K562 (cell line): ENCODE measurements around the gene DNAJC6. TPM values are rescaled to one million over a fixed set of nuclear protein-coding genes. Genes with fewer than 3 reads are reported as not detected.
A peak's percentile ranks its signal among the peaks of the same experiment; 100 is the strongest.

ENCODE experiments used
- ARID1B ChIP-seq: fragments of 450-650 bp; IDR thresholded peaks from 2 replicates; pipeline ENCODE4 v1.6.1; 2016; ENCODE audit warnings: antibody characterized with exemption, mild to moderate bottlenecking, inconsistent platforms
- CEBPG ChIP-seq, 3 experiments: fragments of 200-800 bp in 1 of 3; sonication (Bioruptor generic) in 1 of 3; sonication (generic) in 1 of 3; formaldehyde crosslinking in 1 of 3; IDR thresholded peaks in 2 of 3; conservative IDR thresholded peaks in 1 of 3; 2 replicates each; pipeline versions ENCODE4 v1.6.1 to v1.8.0; 2016 to 2022; ENCODE audit warnings: missing compliant biosample characterization in 2 of 3, missing genetic modification characterization in 2 of 3, mild to moderate bottlenecking in 1 of 3, missing genetic modification reagents in 1 of 3
- CHAMP1 ChIP-seq: fragments of 450-650 bp; IDR thresholded peaks from 2 replicates; pipeline ENCODE4 v1.6.1; 2016; ENCODE audit warnings: mild to moderate bottlenecking
- EP300 ChIP-seq: IDR thresholded peaks from 2 replicates; pipeline ENCODE4 v1.6.1; 2012; ENCODE audit warnings: low read length, improper control_type of control experiment
- EP400 ChIP-seq: fragments of 450-650 bp; IDR thresholded peaks from 2 replicates; pipeline ENCODE4 v1.6.1; 2017; ENCODE audit warnings: antibody characterized with exemption, mild to moderate bottlenecking, moderate library complexity
- HDAC3 ChIP-seq: fragments of 450-650 bp; IDR thresholded peaks from 2 replicates; pipeline ENCODE4 v1.6.1; 2018; ENCODE audit warnings: borderline replicate concordance, mild to moderate bottlenecking, moderate library complexity; ENCODE audit not compliant: partially characterized antibody
- NEUROD1 ChIP-seq: fragments of 150-350 bp; IDR thresholded peaks from 2 replicates; pipeline ENCODE4 v1.6.1; 2014; ENCODE audit warnings: borderline replicate concordance, low read length, low read depth; ENCODE audit not compliant: partially characterized antibody
- NR1H2 ChIP-seq: sonication (generic); formaldehyde crosslinking; IDR thresholded peaks from 2 replicates; pipeline ENCODE4 v1.4.0; 2020; ENCODE audit warnings: mild to moderate bottlenecking, missing genetic modification reagents
- RFX5 ChIP-seq: IDR thresholded peaks from 2 replicates; pipeline ENCODE4 v1.6.1; 2011; ENCODE audit warnings: low read depth, mild to moderate bottlenecking, improper control_type of control experiment, low read length
- RNF2 ChIP-seq: sonication (generic); IDR thresholded peaks from 2 replicates; pipeline ENCODE4 v1.6.1; 2016
- SMAD1 ChIP-seq: fragments of 150-350 bp; IDR thresholded peaks from 2 replicates; pipeline ENCODE4 v1.6.1; 2014; ENCODE audit warnings: low read length, low read depth; ENCODE audit not compliant: partially characterized antibody
- SMAD2 ChIP-seq: fragments of 150-350 bp; IDR thresholded peaks from 2 replicates; pipeline ENCODE4 v1.6.1; 2014; ENCODE audit warnings: low read depth, mild to moderate bottlenecking, low read length
- SNAPC5 ChIP-seq: fragments of 250-450 bp; sonication (Bioruptor Pico); IDR thresholded peaks from 2 replicates; pipeline ENCODE4 v1.8.0; 2021; ENCODE audit warnings: moderate library complexity, mild to moderate bottlenecking, inconsistent platforms
- SRSF1 ChIP-seq: fragments of 200-400 bp; formaldehyde crosslinking; IDR thresholded peaks from 2 replicates; pipeline ENCODE4 v1.6.1; 2017; ENCODE audit warnings: mild to moderate bottlenecking, low read depth, low read length, moderate library complexity
- SRSF3 ChIP-seq: fragments of 200-400 bp; formaldehyde crosslinking; IDR thresholded peaks from 2 replicates; pipeline ENCODE4 v1.6.1; 2016; ENCODE audit warnings: mild to moderate bottlenecking, low read length, moderate library complexity; ENCODE audit not compliant: insufficient read depth
- USF1 ChIP-seq: sonication (generic); formaldehyde crosslinking; IDR thresholded peaks from 2 replicates; pipeline ENCODE4 v1.9.0; 2022; ENCODE audit warnings: mild to moderate bottlenecking, missing genetic modification reagents
- ZBTB7A ChIP-seq: IDR thresholded peaks from 2 replicates; pipeline ENCODE4 v1.6.1; 2011; ENCODE audit warnings: low read depth, mild to moderate bottlenecking, low read length, moderate library complexity, borderline replicate concordance; ENCODE audit not compliant: control insufficient read depth
- ZNF436 ChIP-seq: fragments of 250-450, 450-650 bp; sonication (Bioruptor Pico); formaldehyde crosslinking; IDR thresholded peaks from 2 replicates; pipeline ENCODE4 v1.7.0; 2020; ENCODE audit warnings: mild to moderate bottlenecking
- polyA plus RNA-seq, 8 experiments: library from polyadenylated mRNA; depleted of rRNA in 4 of 8; stranded (reverse) in 5 of 8; unstranded in 3 of 8; fragments of >200 nt; fragmentation: Nextera tagmentation in 2 of 8; fragmentation: Illumina TruSeq in 1 of 8; extraction: Ambion mirVana in 2 of 8; extraction: Trizol in 1 of 8; gene quantifications; 2 replicates each; pipeline versions ENCODE4 v1.2.1 to v1.2.3, GENCODE V29; 2011 to 2014; ENCODE audit warnings: inconsistent platforms in 1 of 8, missing spikeins in 1 of 8
- total RNA-seq, 7 experiments: library from RNA; depleted of rRNA in 6 of 7; stranded (reverse); fragments of >200 nt in 6 of 7; fragmentation: Illumina TruSeq in 2 of 7; extraction: Trizol in 2 of 7; gene quantifications; 2 replicates each; pipeline versions ENCODE4 v1.2.1 to v1.2.3, GENCODE V29; 2011 to 2021; ENCODE audit warnings: low replicate concordance in 1 of 7
- TF ChIP-seq, protein P1 (sequence below), 2 experiments: IDR thresholded peaks; 2 replicates each; pipeline ENCODE4 v1.6.1; 2012; ENCODE audit warnings: improper control_type of control experiment in 2 of 2, low read depth in 2 of 2, low read length in 2 of 2, borderline replicate concordance in 1 of 2
- TF ChIP-seq, protein P2 (sequence below): fragments of 250-450 bp; sonication (Bioruptor Pico); IDR thresholded peaks from 2 replicates; pipeline ENCODE4 v1.8.0; 2021; ENCODE audit warnings: mild to moderate bottlenecking, moderate library complexity

Gene DNAJC6
- total and polyA plus RNA-seq, 9 of the 15 experiments (the other 6 are each of a cell fraction or from before 2014, with no cell fraction given) = 6.7 to 78.7 (median 28.0) TPM

DNA sequence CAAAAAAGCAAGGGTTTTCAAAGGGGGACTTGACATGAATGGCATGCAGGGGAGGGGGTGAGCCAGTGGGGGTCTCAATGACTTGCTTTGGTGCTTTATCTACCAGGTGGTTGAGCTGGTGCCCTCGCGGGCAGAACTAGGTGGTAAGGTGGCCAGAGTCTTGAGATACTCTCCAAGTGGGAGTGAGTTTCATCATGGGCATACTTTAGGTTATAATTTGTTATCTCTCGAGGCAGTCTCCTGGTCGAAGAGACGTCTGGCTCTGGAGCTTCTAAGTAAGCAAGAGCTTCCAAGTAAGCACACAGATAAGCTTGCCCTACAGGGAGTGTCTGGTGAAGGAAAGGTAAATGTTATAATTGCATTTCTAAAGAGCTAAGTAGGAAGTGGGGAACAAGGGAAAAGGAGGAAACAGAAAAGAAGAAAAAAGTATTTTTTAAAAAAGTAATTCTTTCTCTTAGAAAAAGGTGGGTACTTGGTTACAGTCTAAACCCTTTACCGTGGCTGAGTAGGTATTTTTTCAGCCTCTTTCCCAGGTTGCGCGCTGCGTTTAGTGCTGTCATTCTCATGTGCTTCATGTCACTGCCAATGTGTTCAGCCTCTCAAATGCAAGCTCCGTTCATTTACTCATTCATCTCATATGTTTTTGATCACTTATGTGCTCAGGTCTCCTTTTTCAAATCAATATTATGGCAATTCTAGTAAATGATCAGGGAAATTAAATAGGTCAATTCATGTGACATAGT is 31.6 kb upstream of the DNAJC6 start (continued):
- no peak for TF ChIP-seq SRSF1
- peak; percentile 64 for TF ChIP-seq HDAC3
- TF ChIP-seq NEUROD1 = peak; percentile 26
- TF ChIP-seq, protein P1, sequence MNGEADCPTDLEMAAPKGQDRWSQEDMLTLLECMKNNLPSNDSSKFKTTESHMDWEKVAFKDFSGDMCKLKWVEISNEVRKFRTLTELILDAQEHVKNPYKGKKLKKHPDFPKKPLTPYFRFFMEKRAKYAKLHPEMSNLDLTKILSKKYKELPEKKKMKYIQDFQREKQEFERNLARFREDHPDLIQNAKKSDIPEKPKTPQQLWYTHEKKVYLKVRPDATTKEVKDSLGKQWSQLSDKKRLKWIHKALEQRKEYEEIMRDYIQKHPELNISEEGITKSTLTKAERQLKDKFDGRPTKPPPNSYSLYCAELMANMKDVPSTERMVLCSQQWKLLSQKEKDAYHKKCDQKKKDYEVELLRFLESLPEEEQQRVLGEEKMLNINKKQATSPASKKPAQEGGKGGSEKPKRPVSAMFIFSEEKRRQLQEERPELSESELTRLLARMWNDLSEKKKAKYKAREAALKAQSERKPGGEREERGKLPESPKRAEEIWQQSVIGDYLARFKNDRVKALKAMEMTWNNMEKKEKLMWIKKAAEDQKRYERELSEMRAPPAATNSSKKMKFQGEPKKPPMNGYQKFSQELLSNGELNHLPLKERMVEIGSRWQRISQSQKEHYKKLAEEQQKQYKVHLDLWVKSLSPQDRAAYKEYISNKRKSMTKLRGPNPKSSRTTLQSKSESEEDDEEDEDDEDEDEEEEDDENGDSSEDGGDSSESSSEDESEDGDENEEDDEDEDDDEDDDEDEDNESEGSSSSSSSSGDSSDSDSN (IDR thresholded peaks at IDR 0.05; ENCODE audit: borderline replicate concordance in 1 of 2, low read depth in 2 of 2, low read length in 2 of 2) = 0 out of 4 replicates have a peak, but pooled peaks of 1 of the 2 experiments have one; percentile 67
- no peak for TF ChIP-seq RFX5
- no peak for TF ChIP-seq CHAMP1
- no peak for TF ChIP-seq SMAD1
- peak; percentile 43; the same call in 1 of the 2 replicates for TF ChIP-seq EP400
- TF ChIP-seq CEBPG (CRISPR knock-in tag; IDR thresholded peaks at IDR 0.05) = peak; percentile 57; the same call in 1 of the 2 replicates
- TF ChIP-seq CEBPG (tag; conservative IDR thresholded peaks at IDR 0.05 in 1 of 2, IDR thresholded peaks at IDR 0.05 in 1 of 2) = no peak
- TF ChIP-seq NR1H2 = no peak
- peak; percentile 85 for TF ChIP-seq EP300
- peak; percentile 93 for TF ChIP-seq ARID1B
- no peak for TF ChIP-seq ZNF436 (CRISPR knock-in tag)
- no peak for TF ChIP-seq USF1
- TF ChIP-seq SMAD2 = no peak
- TF ChIP-seq SRSF3 = no peak
- no peak for TF ChIP-seq RNF2
- TF ChIP-seq, protein P2, sequence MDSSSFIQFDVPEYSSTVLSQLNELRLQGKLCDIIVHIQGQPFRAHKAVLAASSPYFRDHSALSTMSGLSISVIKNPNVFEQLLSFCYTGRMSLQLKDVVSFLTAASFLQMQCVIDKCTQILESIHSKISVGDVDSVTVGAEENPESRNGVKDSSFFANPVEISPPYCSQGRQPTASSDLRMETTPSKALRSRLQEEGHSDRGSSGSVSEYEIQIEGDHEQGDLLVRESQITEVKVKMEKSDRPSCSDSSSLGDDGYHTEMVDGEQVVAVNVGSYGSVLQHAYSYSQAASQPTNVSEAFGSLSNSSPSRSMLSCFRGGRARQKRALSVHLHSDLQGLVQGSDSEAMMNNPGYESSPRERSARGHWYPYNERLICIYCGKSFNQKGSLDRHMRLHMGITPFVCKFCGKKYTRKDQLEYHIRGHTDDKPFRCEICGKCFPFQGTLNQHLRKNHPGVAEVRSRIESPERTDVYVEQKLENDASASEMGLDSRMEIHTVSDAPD (CRISPR knock-in tag) = no peak
- no peak for TF ChIP-seq SNAPC5 (CRISPR knock-in tag)
- TF ChIP-seq ZBTB7A = peak; percentile 69
